Amniotic stem cell (primary cell): Measurements from ENCODE around the gene KRT24.
"Not testable (repeated sequence)": the region's sequence is repeated elsewhere in the genome, so short reads cannot be mapped to it uniquely, and the experiment has no call there.

ENCODE experiments used
- DNase-seq: peaks from one replicate; lab custom pipeline; 2025; lab: John Stamatoyannopoulos, UW

Gene KRT24

DNA sequence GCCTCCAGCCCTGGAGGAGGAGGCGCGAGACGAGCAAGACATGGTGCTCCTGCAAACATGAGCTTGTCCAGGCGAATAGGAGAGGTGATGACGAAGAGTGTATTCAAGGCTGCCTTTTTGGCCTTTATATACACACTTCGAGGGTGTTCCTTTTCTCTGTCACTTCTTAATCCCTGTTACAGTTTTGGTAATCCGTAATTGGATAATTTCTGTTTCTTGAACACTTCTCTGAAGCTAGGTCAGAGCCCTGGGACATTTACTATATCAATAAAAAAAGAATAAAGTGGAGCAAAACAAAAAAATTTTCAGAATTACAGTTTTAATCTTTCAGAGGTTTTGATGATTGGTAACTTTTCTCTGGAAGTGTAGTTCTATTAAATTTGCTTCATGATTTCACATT is at the start of gene KRT24:
KRT24 (minus strand) TSS at position 101 of the 400 bp plus-strand sequence; CDS start at position 42, 59 bp downstream.
- no peak for DNase-seq

GRCh38 chr17:40751065-40751464 is 47.5 kb upstream of the KRT24 start:
- no peak for DNase-seq

DNA sequence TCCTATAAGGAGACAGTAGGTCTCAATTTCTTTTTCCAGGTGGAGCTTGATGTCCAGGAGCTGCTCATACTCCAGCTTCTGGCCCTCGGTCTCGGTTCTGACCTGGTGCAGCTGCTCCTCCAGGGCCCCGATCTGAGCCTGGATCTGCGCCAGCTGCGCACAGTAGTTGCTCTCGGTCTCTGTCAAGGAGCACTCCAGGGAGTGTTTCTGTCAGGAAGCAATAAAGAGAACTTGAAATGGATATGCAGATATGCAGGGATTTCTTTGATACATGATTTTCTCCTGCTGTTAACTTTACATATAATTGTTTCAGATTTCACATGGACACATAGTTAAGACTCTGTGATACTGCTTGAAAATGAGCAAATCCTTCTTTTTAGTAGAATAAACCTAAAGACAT is 46.8 kb upstream of the KRT24 start:
- no peak for DNase-seq

- not testable (repeated sequence) for DNase-seq
Measured at GRCh38 chr17:40748666-40749065, 45.1 kb upstream of the KRT24 start.

- no peak for DNase-seq
Measured at GRCh38 chr17:40738553-40738952, 35.0 kb upstream of the KRT24 start.

DNA sequence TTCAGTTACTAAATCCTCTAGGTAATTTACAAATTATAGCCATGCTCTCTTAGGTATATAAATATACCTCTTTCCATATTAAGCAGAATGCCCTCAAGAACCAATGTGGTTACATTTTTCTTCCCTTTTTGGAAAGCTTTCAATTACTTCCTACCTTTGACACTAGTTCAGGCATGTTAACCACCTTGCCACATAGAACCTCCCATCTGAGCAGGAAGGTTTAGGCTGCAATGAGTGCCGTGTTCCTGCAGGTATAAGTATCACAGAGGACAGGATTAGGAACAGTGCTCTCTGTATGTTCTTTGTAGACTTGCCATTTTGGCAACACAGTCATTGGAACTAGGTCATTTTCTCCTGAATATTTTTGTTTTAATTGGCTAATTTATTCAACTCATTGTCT is 31.5 kb upstream of the KRT24 start:
- no peak for DNase-seq

- DNase-seq = no peak
Measured at GRCh38 chr17:40734018-40734417, 30.5 kb upstream of the KRT24 start.

DNA sequence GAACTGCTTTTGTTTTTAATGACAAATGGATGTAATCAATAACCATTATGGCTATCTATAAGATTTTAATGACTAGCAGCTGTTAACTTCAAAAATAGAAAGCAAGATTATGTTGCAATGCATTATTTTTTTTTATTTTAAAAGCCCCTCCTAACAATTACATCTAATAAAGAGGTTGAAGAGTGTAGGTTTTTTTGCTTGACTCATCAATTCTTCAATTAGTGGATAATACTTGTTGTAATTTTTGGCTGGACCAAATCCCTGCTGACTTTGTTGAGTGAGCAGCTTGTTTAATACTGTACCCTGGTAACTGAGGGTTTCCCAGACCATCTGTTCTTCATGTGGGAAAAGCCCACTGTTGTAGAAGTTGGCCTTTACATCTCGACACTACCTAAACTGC is 27.4 kb upstream of the KRT24 start:
- DNase-seq = no peak

- no peak for DNase-seq
Measured at GRCh38 chr17:40727447-40728231, 24.1 kb upstream of the KRT24 start.

DNA sequence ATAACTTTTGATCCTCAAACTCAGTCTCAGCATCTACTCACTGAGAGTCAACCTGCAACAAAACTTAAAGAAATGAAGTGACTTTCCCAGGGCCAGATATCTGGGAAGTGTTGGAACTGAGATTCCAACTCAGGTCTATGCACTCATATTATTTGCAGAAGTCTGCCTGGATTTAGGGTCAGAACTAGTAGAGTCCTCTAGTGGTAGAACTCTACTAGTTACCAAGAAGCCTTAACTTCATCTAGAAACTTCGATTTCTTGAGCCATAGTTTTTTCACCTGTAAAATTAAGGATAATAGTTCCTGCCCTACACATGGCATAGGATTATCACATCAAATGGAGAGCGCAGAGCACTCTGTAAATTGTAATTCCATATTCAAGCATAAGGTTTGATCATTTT is 23.4 kb upstream of the KRT24 start:
- DNase-seq = no peak

GRCh38 chr17:40724656-40725055 is 21.1 kb upstream of the KRT24 start:
- no peak for DNase-seq

DNA sequence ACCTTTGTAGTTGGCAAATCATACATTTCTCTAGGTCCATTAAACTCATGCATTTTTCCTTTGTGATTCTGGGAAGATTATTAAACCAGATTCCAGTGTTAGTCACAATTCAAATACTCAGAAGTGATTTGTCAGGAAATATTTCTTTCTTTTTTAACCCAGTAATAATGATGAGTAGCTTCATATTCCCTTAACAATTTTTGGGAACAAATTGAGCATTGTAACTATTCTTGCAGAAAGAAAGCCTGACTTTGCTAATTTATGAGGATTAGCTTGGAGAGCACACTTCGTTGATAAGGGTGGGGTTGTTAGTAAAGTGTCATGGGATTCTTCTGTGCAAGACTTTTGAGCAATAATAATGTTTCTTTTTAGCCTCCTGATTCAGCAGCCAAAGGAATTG is 18.7 kb upstream of the KRT24 start:
- DNase-seq = no peak

DNA sequence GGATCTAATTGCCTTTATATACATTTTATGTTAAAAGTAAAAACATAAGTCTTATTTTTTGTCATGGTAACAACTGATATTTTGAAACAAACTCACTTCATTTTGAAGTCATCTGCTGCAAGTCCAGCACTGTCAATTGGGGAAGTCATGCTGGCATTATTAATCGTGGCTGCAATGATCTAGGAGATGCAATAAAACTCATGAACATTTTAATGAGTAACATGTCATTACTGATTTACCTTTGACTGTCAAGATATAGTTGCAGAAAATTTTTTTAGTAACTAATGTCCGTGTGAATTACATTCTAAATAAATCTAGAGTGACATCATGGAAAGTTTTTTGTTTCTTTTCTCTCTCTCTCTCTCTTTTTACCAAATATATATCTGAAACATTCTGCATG is 17.3 kb upstream of the KRT24 start:
- no peak for DNase-seq

DNA sequence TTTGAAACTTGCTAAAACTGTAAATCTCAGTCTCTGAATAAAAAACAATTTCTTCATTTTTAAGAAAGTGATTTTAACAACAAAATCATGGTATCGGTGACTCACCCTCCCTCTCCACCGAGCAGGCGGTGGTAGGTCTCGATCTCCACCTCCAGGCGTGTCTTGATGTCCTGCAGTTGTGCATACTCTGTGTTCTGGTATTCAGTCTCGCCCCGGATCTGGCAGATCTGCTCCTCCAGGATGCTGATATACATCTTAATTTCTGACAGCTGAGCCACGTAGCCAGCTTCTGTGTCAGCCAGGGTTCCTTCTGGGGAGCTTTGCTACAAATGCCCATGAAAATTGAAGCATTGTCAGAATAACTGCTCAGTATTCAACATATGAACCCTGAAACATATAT is 15.4 kb upstream of the KRT24 start:
- no peak for DNase-seq

- DNase-seq = no peak
Measured at GRCh38 chr17:40717776-40718175, 14.2 kb upstream of the KRT24 start.

GRCh38 chr17:40714473-40714872 is 10.9 kb upstream of the KRT24 start:
- no peak for DNase-seq

- DNase-seq = no peak
Measured at GRCh38 chr17:40707745-40708144, 4.2 kb upstream of the KRT24 start.

DNA sequence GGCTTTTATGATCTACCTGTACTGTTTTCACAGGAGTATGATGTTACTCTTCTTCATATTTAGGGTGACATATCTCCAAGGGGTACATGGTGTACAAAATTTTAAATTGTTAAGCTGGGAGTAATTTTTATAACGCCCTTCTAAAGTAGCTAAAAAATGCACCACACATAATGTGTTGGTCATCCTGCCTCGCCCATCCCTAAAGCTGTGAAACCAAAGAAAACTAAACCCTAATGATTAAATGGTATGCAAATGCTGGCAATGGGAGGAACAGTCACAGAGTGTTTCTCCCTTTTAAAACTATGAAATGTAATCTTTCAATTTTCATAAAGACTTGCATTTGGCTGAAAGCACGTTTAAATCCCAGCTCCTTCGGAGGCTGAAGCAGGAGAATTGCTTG is 2.0 kb upstream of the KRT24 start:
- DNase-seq = no peak

GRCh38 chr17:40702271-40702670 is 1.3 kb downstream of the KRT24 start:
- no peak for DNase-seq

GRCh38 chr17:40699853-40700252 is 3.7 kb downstream of the KRT24 start:
- DNase-seq = no peak

DNA sequence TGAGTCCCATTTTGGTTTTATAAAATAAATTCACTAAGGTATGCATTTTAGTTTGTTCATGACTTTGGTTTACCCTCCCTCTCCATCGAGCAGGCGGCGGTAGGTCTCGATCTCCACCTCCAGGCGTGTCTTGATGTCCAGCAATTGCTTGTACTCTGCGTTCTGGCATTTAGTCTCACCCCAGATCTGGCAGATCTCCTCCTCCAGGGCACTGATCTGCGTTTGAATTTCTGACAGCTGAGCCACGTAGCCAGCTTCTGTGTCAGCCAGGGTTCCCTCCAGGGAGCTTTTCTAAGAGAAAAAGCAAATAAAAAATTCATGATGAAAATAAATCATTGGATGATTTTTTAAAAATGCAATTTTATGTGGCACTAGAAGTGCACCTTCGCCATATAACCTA is 4.2 kb downstream of the KRT24 start:
- no peak for DNase-seq

- DNase-seq = no peak
Measured at GRCh38 chr17:40697297-40697696, 6.3 kb downstream of the KRT24 start.

GRCh38 chr17:40696651-40697072 is 6.9 kb downstream of the KRT24 start:
- no peak for DNase-seq

DNA sequence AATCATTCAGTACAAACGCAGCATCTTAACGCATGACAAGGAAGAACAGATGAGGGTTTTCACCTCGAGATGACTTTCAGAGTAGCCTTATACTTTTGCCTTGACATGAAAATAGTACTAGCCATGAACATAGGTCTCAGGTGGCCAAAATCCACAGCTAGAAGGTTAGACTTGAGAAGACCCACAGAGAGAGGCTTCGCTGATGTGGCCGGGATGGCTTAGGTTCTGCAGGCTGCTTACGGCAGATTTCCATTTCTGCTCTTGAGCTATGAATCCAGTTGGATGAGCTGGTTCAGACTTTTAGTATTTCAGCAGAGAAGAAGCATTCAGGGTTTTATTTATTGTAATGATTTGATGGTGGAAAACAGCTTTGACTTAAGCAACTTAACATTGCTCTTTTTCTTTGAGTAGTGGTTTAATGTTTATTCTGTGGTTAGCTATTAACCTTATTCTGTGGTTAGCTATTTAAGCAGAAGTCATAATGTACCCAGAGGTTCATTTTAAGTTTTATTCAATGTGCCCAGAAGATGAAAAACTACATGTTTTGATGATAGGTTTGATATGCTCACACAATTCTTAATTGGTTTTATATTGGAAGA is 7.6 kb downstream of the KRT24 start:
- no peak for DNase-seq
